HG02852 (cell line): ENCODE results near the gene NXPH3.

Experiments used
- ATAC-seq: cut with Tn5 transposase; IDR thresholded peaks from one replicate; pipeline ENCODE4 v1.9.1; 2021; ENCODE audit warnings: mild to moderate bottlenecking, moderate library complexity; ENCODE audit not compliant: unreplicated experiment

The NXPH3 gene

GRCh38 chr17:49588726-49589576 lies 13.3 kb downstream of the NXPH3 start:
- no peak for ATAC-seq

- ATAC-seq, result no peak
Observed at GRCh38 chr17:49589577-49589927, 13.9 kb downstream of the NXPH3 start.

DNA sequence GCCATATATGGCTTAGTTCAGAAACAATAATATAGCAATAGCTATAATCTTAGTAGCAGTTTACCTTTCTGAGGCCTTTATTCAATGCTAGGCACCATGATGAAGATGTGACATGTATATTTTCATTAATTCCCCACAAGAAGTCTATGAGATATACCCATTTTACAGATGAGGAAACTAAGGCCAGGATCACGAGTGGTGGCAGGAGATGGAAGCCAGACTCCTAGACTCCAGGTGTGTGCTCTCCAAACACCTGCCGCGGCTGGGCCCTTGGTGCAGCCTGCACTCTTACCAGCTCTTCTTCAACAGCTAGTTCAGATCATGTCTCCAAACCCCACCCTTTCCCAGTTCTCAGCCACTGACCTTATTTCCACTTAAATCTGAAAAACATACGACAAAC lies 15.2 kb downstream of the NXPH3 start:
- ATAC-seq, result no peak

DNA sequence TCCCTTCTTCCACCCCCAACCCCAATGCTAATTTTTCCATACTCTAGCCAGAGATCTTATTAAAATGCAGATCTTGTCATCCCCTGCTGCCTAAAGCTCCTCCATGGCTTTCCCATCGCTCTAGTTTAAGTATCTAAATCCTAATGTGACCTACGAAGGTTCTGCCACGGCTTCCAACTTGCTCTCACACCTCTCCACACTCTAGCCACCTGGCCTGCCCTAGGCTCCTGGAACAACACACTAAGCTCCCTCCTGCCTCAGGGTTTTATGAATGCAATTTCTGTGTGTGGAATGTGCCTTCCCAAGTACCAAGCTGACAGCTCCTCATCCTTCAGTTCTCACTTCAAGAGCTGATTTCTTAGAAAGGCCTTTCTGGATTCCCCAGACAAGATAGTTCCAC lies 16.6 kb downstream of the NXPH3 start:
- ATAC-seq, result no peak

GRCh38 chr17:49595328-49595727 lies 19.7 kb downstream of the NXPH3 start:
- no peak for ATAC-seq

GRCh38 chr17:49595980-49596379 lies 20.3 kb downstream of the NXPH3 start:
- no peak for ATAC-seq

GRCh38 chr17:49596613-49597244 lies 21.1 kb downstream of the NXPH3 start:
- ATAC-seq, result no peak

DNA sequence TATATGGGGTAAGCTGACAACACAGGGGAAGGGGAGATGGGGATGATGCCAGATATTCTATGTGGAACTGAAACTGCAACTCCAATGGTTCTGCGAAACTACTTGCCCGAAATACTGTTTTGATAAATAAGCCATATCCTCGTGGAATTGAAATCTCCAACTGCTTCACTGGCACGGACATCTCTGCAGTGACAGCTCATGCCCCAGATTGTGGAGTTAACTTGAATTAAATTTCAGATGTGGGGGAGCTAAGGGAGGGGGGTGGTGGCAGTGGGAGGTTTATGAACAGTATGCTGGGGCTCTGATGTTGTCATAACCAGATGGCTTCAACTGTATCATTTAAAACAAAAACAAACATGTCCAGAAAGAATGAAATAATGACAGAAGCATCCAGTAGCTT lies 21.8 kb downstream of the NXPH3 start:
- ATAC-seq, result no peak

DNA sequence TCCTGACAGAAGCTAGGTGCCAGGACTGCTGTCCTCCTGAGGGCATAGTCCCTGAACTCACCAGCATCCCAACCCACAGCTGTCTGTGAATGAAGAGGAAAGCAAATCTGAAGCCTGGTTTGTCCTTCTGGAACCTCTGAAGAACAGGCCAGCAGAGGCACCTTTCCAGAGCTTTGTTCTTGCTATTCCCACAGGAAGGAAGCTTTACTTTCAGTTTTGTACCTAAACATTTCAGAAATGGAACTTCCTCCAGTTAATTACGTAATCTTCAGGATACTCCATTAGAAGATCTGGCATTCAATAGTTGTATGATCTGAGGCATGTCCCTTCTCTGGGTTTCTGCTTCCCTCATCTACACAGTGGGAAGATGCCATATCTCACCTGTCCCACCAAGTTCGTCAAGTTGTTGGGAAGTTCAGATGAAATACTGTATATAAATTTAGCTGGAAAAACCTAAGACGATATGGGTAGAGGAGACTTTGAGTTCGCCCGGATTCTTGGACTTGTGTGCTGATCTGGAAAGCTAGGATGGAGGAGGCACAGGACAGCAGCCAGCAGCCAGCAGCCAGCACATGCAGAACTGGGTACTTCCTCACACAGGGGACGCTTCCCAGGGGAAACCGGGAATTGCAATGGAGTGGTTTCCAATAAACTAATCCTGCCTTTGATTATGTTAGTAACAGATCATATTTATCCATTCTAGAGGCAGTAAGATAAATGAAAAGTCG lies 22.4 kb downstream of the NXPH3 start:
- no peak for ATAC-seq

DNA sequence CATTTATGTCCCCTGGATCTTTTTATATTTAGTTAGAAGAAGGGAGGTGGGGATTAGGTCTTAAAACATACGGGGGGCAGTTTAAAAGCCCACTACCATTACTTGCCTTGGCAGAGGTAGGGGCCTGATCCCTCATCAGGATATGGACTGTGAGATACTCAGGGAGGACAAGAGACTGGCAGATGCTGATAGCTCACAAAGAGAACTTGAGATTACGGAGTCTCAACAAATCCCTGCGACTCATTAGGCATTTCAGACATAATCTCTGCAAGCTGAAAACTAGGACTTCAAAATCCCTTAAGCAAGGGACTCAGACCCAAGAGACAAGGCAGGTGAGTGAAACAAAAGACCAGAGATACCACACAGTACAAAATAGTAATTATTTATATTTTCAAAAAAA lies 23.2 kb downstream of the NXPH3 start:
- no peak for ATAC-seq

DNA sequence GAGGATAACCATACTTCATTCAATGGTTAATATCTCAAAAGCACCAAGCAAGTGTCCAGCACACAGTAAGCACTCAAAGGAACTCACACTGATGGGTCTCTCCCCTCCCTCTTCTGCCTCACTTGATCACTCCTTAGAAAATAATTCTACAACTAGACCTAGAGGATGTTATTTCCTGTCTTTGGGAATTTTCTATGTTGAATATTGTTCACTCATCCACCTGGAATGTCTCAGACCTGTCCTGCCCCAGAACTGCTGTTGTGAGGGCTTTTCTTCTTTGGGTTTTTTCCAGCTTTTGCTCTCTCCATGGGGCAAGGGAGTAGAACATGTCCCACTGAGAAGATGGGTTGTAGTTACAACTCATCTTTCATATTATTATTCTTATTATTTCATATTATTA lies 25.3 kb downstream of the NXPH3 start:
- ATAC-seq, result no peak

GRCh38 chr17:49602783-49603182 lies 27.1 kb downstream of the NXPH3 start:
- ATAC-seq, result no peak

DNA sequence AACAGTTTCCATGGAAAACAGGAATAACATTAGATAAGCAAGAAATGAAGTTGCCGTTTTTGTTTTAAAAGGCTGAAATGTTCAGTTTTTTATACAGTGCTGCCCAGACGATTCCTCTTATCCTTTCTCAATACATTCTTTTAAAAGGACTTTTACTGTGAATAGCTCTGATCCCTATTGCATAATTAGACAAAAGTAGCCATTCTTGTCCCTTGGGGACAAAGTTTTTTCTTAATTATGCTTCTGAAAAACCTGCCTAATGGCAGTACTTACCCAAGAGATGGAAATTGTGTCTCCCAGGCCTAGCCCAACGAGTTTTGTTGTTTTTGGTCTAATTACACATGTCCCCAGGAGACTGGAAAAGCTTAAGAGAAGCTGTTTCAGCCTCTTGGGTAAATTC lies 27.6 kb downstream of the NXPH3 start:
- ATAC-seq, result no peak

DNA sequence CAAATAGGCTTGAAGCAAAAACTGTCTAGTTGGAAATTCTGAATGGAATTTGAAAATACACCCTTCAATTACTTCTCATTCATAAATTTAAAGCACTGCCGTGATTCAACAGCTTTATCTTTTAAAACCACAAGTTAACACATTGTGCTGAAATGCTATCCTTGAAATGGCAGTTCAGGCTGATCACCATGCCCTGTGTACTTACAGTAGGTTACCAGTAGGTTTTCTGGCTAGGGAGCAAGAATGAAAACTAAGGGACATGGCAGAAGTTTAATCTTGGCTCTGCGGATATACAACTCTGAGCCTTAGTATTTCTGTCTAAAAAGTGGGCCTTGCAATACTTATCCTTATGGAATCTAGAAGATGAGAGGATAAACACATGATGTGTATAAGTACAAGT lies 28.0 kb downstream of the NXPH3 start:
- no peak for ATAC-seq

DNA sequence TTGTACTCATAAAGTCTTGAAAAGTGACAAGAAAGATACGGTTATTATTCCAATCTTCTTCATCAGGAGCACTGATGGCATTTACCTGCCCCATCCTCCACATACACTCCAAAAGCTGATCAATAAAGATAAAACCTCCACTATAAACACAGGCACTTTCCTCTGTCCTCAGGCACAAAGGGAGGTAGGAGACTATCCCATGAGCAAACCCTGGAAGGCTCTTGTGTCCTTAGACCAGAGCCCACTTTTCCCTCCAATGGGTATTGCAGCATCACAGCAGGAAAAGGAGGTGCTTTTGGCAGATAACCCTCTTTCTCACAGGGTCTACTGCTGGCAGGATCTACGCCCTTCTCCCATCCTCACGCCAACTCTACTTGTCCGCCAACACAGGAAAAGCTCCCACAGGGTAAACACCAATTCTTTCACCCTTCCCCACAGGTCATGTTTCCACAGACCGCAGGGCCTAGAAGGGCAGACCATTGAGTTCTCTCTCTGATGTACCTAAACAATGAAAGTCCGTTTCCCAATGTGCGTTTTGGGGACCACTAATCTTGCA lies 28.7 kb downstream of the NXPH3 start:
- no peak for ATAC-seq

DNA sequence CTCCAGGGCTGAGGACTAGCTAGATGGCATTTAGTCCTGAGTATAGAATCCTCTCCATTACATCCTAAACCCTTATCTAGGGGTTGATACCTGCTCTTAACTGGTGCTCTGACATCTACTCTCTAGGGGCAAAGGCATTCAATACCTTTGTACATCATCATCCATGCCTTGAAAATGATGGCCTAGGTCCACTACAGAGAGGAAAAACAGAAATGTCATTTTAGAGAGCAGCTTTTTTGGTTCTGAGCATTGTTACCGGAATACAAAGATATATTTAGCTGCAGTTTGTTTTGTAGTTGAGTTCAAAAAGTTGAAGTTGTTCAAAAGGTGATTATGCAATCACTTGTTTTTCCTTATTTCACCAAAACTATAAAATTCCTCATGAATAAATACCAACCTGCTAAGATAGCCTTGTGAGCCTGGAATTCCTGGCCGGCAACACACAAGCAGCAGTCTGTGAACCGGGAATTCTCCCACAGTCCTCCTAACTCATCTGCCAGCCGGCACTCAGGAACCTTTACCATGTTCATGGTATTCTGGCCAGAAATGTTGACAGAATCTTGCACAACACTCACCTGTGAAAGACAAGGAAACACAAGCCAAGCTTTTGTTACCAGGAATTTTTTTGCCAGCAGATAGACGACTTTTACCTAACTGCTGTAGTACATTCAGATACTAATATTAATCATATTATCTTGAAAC lies 35.4 kb downstream of the NXPH3 start:
- ATAC-seq, result no peak

DNA sequence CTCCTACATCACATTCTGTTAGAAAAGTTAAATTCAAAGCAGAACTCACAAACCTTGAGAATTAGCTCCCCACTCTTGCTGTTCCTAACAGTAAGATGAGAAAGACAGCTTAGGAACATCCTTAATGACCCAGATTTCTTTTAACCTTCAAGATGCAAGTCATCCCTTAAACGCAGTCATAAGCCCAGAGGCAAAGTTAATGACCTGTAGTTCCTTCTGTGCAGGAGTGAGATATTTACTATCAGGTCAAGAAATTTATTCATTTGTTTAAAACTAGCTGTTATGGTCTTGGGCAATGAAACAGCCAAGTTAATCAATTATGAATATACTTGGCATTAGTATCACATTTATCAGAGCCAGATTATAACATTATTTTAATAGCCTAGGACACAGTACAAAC lies 37.1 kb downstream of the NXPH3 start:
- ATAC-seq, result no peak

GRCh38 chr17:49613182-49613800 lies 37.6 kb downstream of the NXPH3 start:
- ATAC-seq, result no peak

DNA sequence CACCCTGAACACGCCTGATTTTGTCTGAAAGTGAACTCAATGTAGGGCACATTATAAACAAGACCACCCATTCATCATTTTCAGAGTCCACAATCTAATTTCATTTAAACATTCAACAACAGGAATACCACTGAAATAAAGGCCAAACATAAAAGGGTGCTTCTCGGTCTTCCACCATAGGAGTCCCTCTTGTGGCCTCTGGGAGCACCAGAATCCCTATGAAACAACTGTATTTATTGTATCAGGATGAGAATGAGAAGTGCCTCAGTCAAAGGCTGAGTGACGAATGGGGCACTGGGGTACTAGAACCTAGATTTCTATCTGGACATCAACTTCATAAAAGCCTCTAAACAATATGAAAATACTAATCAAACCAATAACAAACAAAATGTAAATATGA lies 40.4 kb downstream of the NXPH3 start:
- ATAC-seq, result no peak

DNA sequence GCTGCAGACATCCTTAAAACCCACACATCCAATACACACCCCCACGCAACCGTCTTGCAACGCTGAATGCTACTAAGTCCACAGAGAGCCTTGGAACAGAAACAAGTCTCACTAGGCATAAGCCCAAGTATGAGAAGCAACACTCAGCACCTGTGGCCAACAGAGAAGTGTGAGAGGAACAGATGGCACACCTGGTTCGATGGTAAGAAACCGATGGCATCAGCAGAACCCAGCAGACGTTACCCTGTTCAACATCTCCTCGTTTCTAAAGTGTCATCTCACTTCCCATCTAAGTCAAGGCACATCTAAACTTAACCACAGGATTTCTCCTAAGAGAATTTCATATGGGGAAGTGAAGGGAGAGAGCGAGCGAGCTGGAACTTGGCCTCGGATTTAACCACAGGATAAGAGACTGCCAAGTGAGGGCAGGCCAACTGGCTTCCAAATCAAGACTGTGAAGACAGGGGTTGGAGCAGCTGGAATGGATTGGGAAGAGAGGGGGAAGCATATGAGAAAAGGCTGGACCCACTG lies 41.0 kb downstream of the NXPH3 start:
- no peak for ATAC-seq
